Loucy (cell line): ENCODE measurements around the gene NLRC5.

Source experiments
- H2AFZ ChIP-seq: fragments of 200-600 bp; sonication (generic); 2 replicates; pipeline ENCODE4 v1.6.0; 2016; ENCODE audit warnings: antibody characterized with exemption, mild to moderate bottlenecking, low read length, moderate library complexity
- H3F3A ChIP-seq: fragments of 200-600 bp; 2 replicates; pipeline ENCODE4 v1.6.0; 2016; ENCODE audit warnings: antibody characterized with exemption, low read depth, mild to moderate bottlenecking
- H3K27me3 ChIP-seq: fragments of 200-600 bp; sonication (generic); 2 replicates; pipeline ENCODE4 v1.6.1; 2014; ENCODE audit warnings: low read length, mild to moderate bottlenecking; ENCODE audit not compliant: insufficient read depth, poor library complexity, severe bottlenecking
- H3K36me3 ChIP-seq: fragments of 200-600 bp; sonication (generic); 2 replicates; pipeline ENCODE4 v1.6.1; 2016; ENCODE audit warnings: low read length; ENCODE audit not compliant: insufficient read depth
- H3K4me1 ChIP-seq: fragments of 200-600 bp; sonication (generic); 2 replicates; pipeline ENCODE4 v1.5.1; 2014; ENCODE audit warnings: low read length, mild to moderate bottlenecking; ENCODE audit not compliant: insufficient read depth, poor library complexity, severe bottlenecking
- H3K4me2 ChIP-seq: fragments of 200-600 bp; sonication (generic); 2 replicates; pipeline ENCODE4 v1.6.0; 2014; ENCODE audit warnings: antibody characterized with exemption, low read length, low read depth, mild to moderate bottlenecking; ENCODE audit not compliant: poor library complexity, severe bottlenecking
- H3K4me3 ChIP-seq: fragments of 200-600 bp; sonication (generic); 2 replicates; pipeline ENCODE4 v1.5.1; 2014; ENCODE audit warnings: low read length, mild to moderate bottlenecking, mixed read lengths; ENCODE audit not compliant: poor library complexity, severe bottlenecking
- H3K79me2 ChIP-seq: fragments of 200-600 bp; sonication (generic); 2 replicates; pipeline ENCODE4 v1.6.1; 2014; ENCODE audit warnings: low read length; ENCODE audit not compliant: insufficient read depth
- H3K9ac ChIP-seq: fragments of 200-600 bp; sonication (generic); 2 replicates; pipeline ENCODE4 v1.6.0; 2014; ENCODE audit warnings: mild to moderate bottlenecking, low read depth, low read length, moderate library complexity; ENCODE audit not compliant: poor library complexity, severe bottlenecking
- H3K9me2 ChIP-seq: fragments of 200-600 bp; sonication (generic); replicated peaks from 2 replicates; pipeline ENCODE4 v1.6.1; 2016; ENCODE audit warnings: low read depth, low read length, mixed read lengths
- H3K9me3 ChIP-seq: fragments of 200-600 bp; sonication (generic); 2 replicates; pipeline ENCODE4 v1.6.1; 2014; ENCODE audit warnings: mild to moderate bottlenecking, antibody characterized with exemption, low read length, low read depth; ENCODE audit not compliant: insufficient read depth
- H4K20me1 ChIP-seq: fragments of 200-600 bp; sonication (generic); 2 replicates; pipeline ENCODE4 v1.6.0; 2014; ENCODE audit warnings: antibody characterized with exemption, low read length, mild to moderate bottlenecking; ENCODE audit not compliant: insufficient read depth, poor library complexity, severe bottlenecking
- CTCF ChIP-seq: fragments of 200-600 bp; sonication (generic); conservative IDR thresholded peaks from 2 replicates; pipeline ENCODE4 v1.5.1; 2014; ENCODE audit warnings: mild to moderate bottlenecking, antibody characterized with exemption, low read length
- EZH2phosphoT487 ChIP-seq: fragments of 200-600 bp; IDR thresholded peaks from 2 replicates; pipeline ENCODE4 v1.6.1; 2018; ENCODE audit warnings: antibody characterized with exemption, mild to moderate bottlenecking, moderate library complexity, borderline replicate concordance

Gene NLRC5

DNA sequence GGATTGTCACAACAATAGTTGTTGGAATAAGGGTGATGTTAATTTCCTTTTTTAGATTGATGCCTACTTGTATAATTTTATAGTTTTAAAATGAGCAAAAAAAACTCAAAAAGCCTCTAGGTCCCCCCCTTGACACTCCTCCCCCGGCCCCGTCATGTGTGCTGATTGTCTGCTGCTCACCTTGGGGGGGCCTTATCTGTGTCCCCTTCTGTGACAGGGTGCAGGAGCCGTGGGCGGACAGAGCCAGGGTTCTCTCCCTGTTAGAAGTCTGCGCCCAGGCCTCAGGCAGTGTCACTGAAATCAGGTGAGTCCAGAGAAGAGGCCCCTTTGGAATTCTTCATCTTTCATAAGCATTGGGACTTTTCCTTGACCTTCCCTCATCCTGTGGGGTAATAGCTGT is 75.6 kb downstream of the NLRC5 start:
- Histone ChIP-seq H3K4me3 (no peak overlapping the region), H3F3A (peaks cover 6% of the 10 kb centered on the region; the same call in 1 of the 2 replicates), H3K4me2 (no peak overlapping the region), H3K9me2 (no peaks in the 10 kb centered on the region), H2AFZ (no peak overlapping the region), H3K9me3 (no peaks in the 10 kb centered on the region), H3K27me3 (no peaks in the 10 kb centered on the region), H3K4me1 (no peaks in the 10 kb centered on the region), H3K36me3 (peaks cover 13% of the 10 kb centered on the region; the same call in 1 of the 2 replicates), H3K79me2 (no peaks in the 10 kb centered on the region), H3K9ac (no peak overlapping the region), H4K20me1 (no peaks in the 10 kb centered on the region)
- no peak for TF ChIP-seq EZH2phosphoT487
- no peak for TF ChIP-seq CTCF

GRCh38 chr16:57066625-57067024 is 77.3 kb downstream of the NLRC5 start:
- no peak overlapping the region for H3K9ac ChIP-seq
- H4K20me1 ChIP-seq, result no peaks in the 10 kb centered on the region
- no peaks in the 10 kb centered on the region for H3K27me3 ChIP-seq
- no peak overlapping the region for H2AFZ ChIP-seq
- no peaks in the 10 kb centered on the region for H3K9me2 ChIP-seq
- H3F3A ChIP-seq, result peaks cover 5% of the 10 kb centered on the region; the same call in 1 of the 2 replicates
- H3K4me1 ChIP-seq, result no peaks in the 10 kb centered on the region
- peaks cover 6% of the 10 kb centered on the region; the same call in 1 of the 2 replicates for H3K36me3 ChIP-seq
- no peak overlapping the region for H3K4me2 ChIP-seq
- no peak overlapping the region for H3K4me3 ChIP-seq
- TF ChIP-seq CTCF (no peak), EZH2phosphoT487 (no peak)
- no peaks in the 10 kb centered on the region for H3K79me2 ChIP-seq
- H3K9me3 ChIP-seq, result no peaks in the 10 kb centered on the region

GRCh38 chr16:57067347-57067746 is 78.0 kb downstream of the NLRC5 start:
- TF ChIP-seq EZH2phosphoT487, result no peak
- no peak for TF ChIP-seq CTCF
- Histone ChIP-seq H3F3A (no peaks in the 10 kb centered on the region), H3K36me3 (peaks cover 1% of the 10 kb centered on the region; the same call in 1 of the 2 replicates), H3K9ac (no peak overlapping the region), H3K79me2 (no peaks in the 10 kb centered on the region), H3K4me1 (no peaks in the 10 kb centered on the region), H2AFZ (no peak overlapping the region), H4K20me1 (no peaks in the 10 kb centered on the region), H3K27me3 (no peaks in the 10 kb centered on the region), H3K9me3 (no peaks in the 10 kb centered on the region), H3K9me2 (no peaks in the 10 kb centered on the region), H3K4me2 (no peak overlapping the region), H3K4me3 (no peak overlapping the region)
